IPS-NIHi7 (cell line): ENCODE results near the gene LOXL1.

Experiments
- DNase-seq: peaks from one replicate; pipeline ENCODE4 v3.0.0; 2012; ENCODE audit warnings: mixed read lengths; ENCODE audit errors: extremely low spot score

LOXL1 gene

DNA sequence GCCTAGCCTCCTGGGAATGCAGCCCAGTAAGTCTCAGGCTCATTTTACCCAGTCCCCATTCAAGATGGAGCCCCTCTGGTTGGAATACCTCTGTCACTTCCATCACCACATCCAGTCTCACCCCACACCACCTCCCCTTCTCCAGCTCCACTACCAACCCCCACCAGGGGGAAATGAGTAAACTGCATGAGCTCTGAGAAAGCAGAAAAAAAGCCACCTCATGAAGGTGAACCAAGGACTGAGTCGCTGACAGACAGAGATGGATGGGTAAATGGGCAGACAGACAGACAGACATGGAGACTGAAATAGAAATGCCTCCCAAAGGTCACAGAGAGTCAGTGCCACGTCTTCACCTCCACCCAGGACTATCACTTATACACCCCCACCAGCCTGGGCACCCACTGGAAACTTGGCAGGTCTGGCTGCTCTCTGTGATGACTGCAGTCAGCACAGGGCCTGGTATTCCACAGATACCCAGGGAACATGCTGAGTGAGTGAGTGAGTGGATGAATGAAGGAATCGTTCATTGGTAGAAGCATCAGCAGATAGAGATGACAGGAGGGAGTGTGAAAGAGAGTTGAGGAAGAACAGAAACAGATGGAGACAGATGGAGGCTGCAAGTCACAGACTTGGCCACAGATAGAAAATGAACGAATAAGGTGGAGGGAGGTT, 4.9 kb upstream of the LOXL1 start:
- no peak for DNase-seq

DNA sequence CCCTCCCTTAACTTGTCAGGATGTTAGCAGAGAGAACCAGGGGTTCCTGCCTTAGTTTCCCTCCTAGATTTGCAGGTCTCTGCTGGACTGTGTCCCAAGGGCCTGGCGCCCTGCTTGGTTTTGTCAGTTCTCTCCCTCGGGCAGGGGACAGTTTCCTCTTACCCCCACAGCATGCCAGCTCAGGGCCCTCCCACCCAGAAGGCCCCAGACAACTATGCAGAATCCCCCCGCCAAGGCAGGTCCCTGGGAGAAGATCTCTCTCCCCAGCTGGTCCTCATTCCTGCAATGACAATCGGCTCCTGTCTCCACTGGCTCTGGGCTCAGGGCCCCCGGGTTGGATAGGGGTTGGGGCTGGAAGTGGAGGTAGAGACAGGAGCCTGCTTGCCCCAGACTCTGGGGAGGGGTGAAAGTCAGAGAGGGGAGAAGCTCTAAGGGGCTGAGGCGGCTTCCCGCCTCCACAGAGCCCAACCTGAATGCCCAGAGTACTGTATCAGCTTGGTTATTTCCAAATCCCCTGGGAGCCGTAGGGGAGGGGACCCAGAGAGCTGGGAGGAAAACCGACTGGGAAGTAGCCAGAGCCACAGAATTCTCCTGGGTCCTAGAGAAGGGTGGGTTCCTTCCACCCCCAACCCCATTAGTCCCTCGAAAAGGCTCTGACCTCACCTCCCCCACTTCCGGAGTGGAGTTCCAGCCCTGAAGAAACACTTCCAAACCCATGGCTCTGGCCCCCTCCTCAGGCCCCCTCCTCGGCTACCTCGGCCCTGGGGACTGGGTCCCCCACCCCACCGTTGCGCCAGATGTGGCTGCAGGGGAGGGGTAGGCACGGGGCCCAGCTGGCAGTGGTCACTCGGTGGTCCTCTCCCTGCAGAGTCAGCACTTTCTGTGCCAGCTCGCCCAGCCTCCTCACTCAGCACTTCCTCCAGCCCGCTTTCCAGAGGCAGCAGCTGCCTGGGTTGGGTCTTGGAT, 3.8 kb upstream of the LOXL1 start:
- DNase-seq = peak; percentile 89

DNA sequence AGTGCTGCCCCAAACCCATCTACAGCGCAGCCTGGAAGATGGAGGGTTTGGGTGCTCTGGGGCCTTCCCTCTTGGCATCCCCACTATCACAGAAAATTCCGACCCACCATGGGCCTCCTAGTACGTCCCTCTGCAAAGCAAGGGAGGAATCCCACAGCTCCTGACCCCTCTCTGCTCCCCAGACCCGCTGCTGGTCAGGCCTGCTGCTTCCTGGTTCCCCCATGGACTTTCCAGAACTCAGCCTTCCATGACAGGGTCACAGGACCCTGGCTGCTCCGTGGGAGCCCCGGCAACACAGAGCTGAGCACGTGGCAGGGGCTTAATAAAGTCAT, 3.1 kb upstream of the LOXL1 start:
- DNase-seq = no peak

DNA sequence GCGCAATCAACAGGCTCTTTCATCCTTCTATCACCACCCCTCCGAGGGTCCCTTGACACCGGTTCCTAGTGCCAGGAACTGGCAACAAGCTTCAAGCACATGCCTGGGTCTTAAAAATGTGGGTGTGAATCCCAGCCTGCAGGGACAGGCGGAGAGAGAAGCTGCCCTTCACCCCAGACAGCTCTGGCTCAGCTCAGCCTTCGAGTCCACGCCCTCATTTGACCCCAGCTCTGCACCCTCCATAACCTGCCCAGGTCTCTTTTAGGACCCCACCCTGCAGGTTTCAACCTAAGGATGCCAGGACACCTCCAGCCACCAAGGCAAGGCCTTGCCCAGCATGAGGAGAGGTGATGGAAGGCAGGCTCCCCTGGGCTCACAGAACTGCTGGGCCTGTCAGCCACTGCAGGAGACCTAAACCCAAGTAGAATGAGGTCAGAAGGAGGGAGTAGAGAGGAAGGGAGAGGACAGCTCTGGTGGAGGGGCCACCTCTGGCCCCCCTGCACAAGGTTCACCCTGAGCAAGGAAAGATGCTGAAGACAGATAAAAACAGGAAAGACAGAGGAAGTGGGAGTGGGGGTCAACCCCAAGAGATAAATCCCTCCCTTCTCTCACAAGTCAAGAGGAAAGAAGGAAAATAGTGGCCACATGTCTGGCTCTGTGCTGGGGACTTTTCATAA, 2.6 kb upstream of the LOXL1 start:
- no peak for DNase-seq

DNA sequence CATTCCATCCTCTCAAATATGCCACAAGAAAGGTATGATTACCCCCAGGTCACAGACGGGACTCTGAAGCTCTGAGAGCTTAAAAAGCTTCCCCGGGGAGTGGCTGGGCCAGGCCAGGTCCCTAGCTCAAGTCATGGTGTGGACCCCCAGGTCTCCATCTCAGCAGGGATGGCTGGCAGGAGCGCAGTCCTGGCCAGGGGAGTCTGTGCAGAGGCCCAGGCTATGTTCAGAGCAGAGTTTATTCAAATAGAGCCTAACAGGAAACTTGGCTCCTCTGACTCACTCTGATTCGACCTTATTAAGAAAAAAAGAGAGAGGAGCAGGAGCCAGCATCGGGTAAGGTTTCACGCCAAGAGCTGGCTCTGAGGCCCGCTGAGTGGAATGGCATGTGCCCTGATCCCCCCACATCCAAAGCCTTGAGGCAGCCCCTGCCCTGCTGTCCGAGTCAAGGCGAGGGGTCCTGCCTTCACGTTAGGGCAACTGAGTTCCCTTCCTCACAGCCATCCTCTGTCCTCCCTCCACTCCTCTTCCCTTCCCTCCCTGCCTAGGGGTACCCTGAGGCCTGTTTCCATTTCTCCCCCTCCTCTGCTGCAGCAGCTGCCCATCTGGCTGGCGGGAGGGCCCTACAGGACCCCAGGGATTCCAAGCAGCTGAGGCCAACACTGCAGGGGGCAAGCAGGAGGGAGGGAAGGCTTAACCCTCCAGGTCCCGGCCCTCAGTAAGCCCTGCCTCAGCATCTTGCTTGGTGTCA, 1.9 kb upstream of the LOXL1 start:
- no peak for DNase-seq

DNA sequence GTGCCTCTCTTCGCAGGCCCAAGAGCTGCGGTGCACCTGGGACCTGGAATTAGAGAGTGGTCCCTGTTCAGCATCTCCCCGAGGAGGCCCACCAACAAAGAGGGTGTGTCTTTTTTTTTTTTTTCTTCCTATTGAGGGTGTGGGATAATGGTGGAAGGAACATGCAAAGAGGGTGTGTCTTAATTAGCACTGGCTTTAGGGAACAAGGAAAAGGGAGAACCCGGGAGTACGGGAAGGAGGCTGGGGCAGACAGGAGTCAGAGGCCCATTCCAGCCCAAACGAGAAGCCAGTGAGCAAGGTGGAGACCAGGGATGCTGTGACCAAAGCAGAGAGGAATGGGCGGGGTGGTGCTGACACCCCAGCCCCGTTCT, 429 bp upstream of the LOXL1 start:
- DNase-seq = no peak

DNA sequence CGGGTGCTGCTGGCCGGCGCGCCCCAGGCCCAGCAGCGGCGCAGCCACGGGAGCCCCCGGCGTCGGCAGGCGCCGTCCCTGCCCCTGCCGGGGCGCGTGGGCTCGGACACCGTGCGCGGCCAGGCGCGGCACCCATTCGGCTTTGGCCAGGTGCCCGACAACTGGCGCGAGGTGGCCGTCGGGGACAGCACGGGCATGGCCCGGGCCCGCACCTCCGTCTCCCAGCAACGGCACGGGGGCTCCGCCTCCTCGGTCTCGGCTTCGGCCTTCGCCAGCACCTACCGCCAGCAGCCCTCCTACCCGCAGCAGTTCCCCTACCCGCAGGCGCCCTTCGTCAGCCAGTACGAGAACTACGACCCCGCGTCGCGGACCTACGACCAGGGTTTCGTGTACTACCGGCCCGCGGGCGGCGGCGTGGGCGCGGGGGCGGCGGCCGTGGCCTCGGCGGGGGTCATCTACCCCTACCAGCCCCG, 777 bp downstream of the LOXL1 start:
- peak; percentile 74 for DNase-seq

DNA sequence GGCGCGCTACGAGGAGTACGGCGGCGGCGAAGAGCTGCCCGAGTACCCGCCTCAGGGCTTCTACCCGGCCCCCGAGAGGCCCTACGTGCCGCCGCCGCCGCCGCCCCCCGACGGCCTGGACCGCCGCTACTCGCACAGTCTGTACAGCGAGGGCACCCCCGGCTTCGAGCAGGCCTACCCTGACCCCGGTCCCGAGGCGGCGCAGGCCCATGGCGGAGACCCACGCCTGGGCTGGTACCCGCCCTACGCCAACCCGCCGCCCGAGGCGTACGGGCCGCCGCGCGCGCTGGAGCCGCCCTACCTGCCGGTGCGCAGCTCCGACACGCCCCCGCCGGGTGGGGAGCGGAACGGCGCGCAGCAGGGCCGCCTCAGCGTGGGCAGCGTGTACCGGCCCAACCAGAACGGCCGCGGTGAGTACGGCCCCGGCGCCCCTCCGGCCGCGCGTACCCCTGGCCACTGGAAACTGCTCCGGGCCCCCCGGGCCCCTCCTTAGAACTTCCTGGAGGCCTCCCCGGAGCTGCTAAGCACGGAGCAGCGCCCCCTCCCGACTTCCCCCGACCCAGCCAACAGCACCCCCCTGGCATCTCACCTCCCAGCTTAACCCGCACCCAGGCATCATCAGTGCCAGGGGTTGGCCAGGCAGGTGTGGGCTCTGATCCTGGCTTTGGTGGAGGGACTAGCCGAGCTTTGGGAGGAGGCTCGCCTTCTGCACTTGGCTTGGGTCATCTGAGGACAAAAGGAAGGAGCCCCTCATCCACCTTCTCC, 1.4 kb downstream of the LOXL1 start:
- DNase-seq = peak; percentile 86

DNA sequence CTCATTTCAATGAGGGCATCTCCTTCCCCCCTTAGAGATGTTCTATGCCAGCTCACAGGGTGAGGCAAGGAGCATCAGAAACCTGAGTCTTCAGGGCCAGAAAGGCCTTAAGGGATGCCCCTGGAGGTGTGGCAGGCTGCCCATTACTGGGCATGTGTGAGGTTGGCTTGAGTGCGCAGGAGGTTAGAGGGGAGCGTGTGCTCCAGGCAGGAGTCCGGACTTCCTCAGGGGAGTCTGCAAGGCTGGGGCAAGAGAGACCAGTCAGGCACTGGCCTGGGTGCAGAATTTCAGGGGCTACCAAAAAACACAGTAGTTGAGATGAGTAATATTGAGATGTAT, 1.9 kb downstream of the LOXL1 start:
- no peak for DNase-seq

DNA sequence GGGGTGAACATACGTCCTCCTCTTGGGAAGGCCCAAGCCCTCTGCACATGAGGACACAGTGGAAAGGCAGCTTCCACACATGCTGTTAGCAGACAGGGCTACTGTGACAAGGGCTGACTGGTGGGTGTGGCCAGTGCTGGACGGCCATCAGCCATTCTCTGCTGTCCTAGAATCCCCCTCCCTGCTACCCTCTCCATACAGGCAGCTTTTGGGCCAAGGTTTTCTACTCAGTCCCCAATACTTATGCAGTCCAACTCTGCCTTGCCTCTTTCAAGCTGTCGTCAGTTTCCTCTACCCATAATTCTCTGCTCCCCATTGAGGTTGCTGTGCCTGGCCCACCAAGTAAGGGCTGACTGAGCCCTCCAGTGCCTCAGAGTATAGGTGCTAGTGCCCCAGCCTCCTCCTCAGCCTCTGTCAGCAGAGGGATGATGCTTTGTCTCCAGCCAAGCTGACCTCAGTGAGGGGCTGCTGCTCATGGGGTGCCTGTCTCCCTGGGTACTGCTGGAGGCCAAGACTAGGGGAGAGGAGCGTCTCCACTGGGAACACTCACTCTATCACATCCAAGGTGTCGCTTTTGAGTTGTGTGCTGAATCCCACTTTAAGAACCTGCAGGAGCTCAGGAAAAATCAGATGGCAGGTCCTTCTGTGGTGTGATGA, 2.8 kb downstream of the LOXL1 start:
- no peak for DNase-seq

DNA sequence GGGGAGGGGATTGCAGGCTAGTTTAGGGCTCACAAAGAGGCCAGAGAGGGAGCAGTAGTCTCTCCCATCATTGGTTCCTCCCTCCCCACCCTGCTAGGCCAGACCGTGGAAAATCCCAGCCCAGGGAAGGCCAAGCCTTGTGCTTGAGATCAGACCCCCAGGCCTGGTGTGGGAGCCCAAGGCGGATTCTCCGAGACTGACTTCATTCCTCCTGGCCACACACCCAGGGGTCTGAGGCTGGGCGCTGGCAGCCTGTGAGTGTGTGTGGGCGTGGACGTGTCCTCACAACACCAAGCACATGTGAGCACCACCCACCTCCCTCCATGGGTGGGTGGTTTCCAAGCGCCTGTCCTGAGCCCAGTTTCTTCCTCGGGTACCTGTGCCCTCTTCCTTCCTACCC, 4.1 kb downstream of the LOXL1 start:
- DNase-seq = no peak

DNA sequence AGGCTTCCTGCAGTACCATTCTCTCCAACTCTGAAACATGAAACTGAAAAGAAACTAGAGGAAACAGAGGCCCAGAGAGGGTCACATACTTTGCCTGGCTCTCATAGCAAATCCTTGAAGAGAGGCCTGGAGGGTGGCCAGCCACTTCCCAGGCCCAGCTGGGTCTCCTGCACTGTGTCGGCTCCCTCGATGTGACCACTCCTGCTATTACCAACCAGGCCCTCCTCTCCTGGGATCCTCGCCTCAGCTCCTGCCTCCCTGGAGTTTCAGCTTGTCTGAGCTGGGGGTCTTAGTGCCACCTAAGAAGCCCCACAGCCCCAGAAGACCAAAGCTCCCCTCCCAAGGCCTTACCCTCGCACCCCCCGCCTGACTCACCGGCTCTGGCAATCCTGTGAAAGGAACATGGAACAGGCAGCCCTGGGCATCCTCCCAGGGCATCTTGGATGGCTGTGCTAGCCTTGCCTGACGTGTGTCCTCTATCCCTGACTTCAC, 4.6 kb downstream of the LOXL1 start:
- no peak for DNase-seq

DNA sequence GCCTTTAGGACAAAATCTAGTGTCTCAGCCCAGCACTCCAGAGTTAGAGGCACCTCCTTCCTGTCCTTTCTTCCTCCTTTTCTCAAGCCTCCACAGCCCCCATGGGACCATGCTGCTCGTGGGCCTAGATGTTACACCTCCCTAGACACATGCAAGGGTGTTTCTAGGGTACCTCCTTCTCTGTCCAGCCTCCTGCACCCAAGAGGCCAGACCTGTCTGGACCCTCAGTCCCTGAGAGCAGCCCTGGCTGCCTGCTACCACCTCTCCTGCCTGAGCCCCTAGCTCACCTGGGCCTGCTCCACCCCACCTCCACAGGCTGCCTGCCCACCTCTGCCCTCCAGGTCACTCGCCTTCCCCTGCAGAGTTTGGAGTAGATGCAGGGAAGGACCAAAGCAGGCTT, 5.2 kb downstream of the LOXL1 start:
- no peak for DNase-seq

DNA sequence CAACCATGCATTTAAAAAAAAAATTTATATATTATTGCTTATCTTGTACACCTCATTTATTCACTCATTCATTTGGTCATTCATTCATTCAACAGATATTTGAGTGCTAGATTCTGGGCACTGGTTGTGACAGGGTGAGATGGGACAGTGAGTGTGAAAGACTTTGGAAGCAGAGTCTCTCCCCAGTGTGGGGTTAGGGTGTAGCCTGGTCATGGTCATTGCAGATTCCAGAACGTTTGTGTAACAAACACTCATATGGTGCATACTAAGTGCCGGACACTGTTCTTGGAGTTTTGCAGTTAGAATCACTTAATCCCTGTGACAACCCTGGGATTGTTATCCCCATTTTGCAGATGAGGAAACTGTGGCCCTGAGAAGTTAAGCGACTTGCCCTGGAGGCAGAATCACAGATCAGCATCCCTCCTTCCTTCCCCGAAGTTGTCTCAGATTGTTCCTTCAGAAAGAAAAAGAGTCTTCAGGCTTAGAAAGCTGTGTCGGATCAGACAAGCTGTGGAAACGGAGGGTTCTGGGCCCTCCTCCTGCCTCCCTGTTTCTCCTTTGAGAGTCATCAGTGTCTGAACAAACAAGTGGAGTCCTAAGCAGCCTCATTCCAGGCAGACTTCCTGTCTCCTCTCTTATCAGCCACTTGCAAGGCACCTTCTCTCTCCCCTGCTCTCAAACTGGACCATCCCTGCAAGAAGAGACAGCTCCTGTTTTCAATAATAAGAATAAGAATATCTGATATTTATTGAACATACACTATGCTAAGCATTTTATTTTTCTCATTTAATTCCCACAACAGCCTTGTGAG, 6.3 kb downstream of the LOXL1 start:
- DNase-seq = no peak

DNA sequence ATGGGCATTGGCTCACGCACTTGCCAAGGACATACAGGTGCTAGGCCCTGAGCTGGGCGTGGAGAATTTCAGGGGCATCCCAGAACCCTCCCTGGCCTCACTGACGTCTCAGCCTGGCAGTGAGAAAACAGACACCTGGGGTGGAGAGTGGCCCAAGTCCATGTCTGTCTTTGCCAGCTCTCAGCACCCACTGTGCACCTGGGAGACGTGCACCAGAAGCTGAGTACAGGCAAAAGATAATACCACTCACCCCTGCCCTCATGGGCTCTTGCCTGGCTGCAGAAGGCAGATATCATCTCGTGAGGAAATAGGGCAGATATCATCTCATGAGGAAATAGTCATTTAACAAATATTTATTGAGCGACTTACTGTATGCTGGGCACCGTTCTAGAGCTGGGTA, 8.0 kb downstream of the LOXL1 start:
- no peak for DNase-seq

DNA sequence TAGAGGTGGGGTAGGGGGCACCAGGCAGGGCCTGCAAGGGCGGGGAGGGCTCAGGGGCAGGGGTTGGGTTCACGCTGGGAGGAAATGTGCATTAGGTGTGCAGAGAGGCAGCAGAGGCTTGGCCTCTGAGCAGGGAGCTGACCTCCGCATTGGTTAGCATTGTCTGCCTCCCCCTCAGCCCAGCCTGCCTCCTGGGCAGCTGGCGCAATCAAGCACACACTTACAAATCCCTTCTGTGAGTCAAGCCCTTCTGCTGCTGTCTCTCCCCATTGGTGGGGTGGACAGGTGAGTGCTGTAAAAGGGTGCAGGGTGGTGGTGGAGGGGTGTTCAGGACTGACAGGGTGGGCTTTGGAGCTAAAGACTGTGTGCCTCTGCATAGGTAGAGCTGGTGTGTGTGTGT, 9.3 kb downstream of the LOXL1 start:
- no peak for DNase-seq

DNA sequence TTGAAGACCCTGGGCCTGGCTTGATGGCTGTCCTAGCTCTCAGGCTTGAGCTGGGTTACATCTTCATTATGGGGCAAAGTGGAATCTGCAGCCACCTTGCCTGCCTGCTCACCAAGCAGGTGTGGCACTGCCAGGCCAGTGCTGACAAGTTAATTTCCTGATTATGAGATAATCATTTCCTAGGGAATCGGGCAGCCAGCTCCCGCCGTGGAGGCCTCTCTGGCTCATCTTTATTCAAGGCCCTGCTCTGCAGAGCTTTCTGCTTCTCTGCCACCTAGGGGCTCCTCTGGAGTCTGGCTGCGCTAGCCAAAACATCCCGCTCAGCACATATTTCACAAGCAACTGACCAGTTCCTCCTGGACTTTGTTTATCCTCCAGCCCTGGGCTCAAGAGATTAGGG, 9.9 kb downstream of the LOXL1 start:
- no peak for DNase-seq

DNA sequence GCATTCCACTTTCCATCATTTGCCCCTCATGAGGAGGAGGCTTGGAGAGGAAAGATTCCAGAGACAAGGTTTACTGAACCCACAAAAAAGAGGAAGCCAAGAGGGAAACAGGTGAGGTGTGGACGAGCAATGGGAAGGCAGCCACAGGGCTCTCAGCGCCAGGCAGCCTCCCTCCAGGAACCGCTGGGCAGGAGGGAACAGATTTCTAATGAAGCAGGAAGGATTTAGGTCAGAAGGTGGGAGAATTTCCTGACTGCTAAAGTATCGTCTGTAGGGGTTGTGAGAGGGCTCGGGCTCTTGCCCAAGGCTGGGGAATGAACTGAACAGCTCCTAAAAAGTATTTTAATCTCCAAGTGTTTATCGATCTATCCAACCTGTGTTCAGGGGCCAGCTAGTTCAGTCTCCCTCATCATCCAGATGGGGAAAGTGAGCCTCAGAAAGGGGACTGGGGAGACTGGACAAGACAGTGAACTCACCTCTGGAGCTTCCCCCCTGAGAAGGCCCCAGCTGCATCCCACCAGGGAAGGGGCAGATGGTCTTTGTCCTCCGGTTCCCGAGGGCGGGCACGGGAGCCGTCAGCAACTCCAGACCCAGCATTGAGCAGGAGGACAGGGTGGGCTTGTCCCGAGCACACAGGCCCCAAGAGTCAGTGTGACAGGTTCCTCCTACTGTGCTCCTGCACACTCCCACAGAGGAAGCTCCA, 10.5 kb downstream of the LOXL1 start:
- no peak for DNase-seq

DNA sequence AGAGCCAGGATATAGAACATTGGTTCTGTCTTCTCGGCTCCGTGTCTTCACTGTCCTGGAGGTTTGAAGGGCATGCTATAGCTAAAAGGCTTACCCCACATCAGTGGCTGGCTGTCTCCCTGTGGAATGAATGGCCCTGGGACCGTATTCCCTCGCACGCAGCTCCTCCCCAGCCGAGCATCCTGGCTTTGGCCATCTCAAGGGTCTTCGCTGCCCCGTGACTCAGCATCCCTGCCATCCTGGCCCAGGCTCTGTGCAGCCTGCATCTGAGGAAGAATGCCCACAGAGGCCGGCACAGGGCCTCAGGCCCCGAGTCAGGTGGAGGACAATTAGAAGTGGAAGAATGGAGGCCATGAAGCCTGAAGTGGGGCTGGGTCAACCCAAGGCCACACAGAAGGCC, 11.0 kb downstream of the LOXL1 start:
- DNase-seq = no peak
